ENCODE results near the gene UST. TPM values are rescaled to one million over a fixed set of nuclear protein-coding genes. Genes with fewer than 3 reads are reported as not detected.
A peak's percentile ranks its signal among the peaks of the same experiment; 100 is the strongest.

The UST gene
- total RNA-seq, 1 experiment from 2014 or later: 7.6 TPM

DNA sequence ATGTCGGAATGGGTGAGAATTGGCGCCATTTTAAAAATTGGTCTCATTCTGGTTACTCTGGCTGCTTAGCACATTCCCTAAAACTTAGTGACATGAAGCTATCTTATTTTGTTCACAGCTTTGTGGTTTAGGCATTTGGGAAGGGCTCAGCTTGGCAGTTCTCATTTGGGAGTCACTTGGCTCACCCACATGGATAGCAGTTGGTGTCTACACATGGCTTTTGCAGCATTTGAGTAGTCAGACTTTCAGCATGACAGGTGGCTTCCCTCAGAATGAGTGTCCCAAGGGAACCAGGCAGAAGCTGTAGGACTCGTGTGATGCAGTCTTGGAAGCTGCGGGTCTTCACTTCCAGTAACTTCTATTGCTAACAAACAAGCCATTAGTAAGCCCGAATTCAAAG lies 64.6 kb downstream of the UST start:
- Histone ChIP-seq H3K27me3 (replicated peaks) (no peaks in the 10 kb centered on the region), H3K36me3 (no peaks in the 10 kb centered on the region), H3K4me1 (replicated peaks) (no peaks in the 10 kb centered on the region), H3K9me3 (replicated peaks) (no peaks in the 10 kb centered on the region), H3K27ac (no peak overlapping the region), H3K4me3 (no peak overlapping the region)
- DNase-seq (ENCODE audit: low read depth in 1 of 2, low spot score in 2 of 2): no peak

GRCh38 chr6:148814082-148814790 lies 67.4 kb downstream of the UST start:
- Histone ChIP-seq H3K4me1 (replicated peaks) (no peaks in the 10 kb centered on the region), H3K36me3 (no peaks in the 10 kb centered on the region), H3K27ac (no peak overlapping the region), H3K4me3 (no peak overlapping the region), H3K9me3 (replicated peaks) (no peaks in the 10 kb centered on the region), H3K27me3 (replicated peaks) (no peaks in the 10 kb centered on the region)
- DNase-seq (ENCODE audit: low read depth in 1 of 2, low spot score in 2 of 2): peak in 1 of 2 experiments; percentile 25

DNA sequence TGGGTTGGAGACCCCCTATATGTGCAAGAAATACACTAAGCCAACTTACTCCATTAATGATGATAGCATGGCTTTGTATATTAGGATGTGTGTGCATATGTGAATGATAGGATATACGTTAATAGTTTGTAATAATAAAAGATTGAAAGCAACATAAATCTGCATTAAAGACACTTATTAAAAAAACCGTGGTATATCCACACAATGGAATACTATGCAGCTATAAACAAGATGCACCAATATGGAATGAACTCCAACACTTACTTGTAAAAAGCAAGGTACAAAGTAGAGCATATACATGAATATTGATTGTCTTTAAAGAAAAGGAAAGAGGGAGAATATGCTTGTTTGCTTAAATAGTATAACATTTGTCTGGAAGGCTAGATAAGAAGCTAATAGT lies 68.0 kb downstream of the UST start:
- DNase-seq (ENCODE audit: low read depth in 1 of 2, low spot score in 2 of 2): no peak
- H3K9me3 ChIP-seq (replicated peaks): no peaks in the 10 kb centered on the region
- no peaks in the 10 kb centered on the region for H3K4me1 ChIP-seq (replicated peaks)
- no peaks in the 10 kb centered on the region for H3K27me3 ChIP-seq (replicated peaks)
- no peak overlapping the region for H3K27ac ChIP-seq
- no peaks in the 10 kb centered on the region for H3K36me3 ChIP-seq
- H3K4me3 ChIP-seq: no peak overlapping the region

- no peaks in the 10 kb centered on the region for H3K27me3 ChIP-seq (replicated peaks)
Measured at GRCh38 chr6:148816117-148816516, 69.3 kb downstream of the UST start.

DNA sequence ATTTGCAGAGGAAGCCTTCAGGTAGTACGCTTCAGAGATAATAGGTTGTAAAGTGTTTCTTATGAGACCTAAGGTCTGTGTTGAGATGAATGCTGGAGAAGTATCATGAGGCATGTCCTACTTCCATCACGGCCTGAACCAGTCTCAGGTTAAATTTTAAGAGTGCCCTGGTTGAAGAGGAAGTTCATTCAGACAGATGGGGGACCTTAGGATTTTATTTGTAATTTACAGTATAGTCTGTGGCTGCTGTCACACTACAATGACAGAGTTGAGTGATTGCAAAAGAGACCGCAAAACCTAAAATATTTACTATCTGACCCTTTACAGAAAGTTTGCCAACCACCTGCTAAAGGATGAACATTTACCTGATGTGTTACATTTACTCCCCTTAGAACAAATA lies 70.9 kb downstream of the UST start:
- no peak overlapping the region for H3K27ac ChIP-seq

More at GRCh38 chr6:148816117-148816516, 69.3 kb downstream of the UST start:
- Histone ChIP-seq H3K27ac (no peak overlapping the region), H3K4me3 (no peak overlapping the region), H3K9me3 (replicated peaks) (no peaks in the 10 kb centered on the region), H3K36me3 (no peaks in the 10 kb centered on the region), H3K4me1 (replicated peaks) (no peaks in the 10 kb centered on the region)
- DNase-seq (ENCODE audit: low read depth in 1 of 2, low spot score in 2 of 2): no peak

GRCh38 chr6:148818939-148819575 lies 72.2 kb downstream of the UST start:
- H3K36me3 ChIP-seq: no peaks in the 10 kb centered on the region
- H3K9me3 ChIP-seq (replicated peaks): no peaks in the 10 kb centered on the region
- no peak overlapping the region for H3K4me3 ChIP-seq
- no peaks in the 10 kb centered on the region for H3K27me3 ChIP-seq (replicated peaks)
- no peak for DNase-seq (ENCODE audit: low read depth in 1 of 2, low spot score in 2 of 2)
- H3K4me1 ChIP-seq (replicated peaks): no peaks in the 10 kb centered on the region
- H3K27ac ChIP-seq: no peak overlapping the region

More for the DNA sequence above, 70.9 kb downstream of the UST start:
- H3K9me3 ChIP-seq (replicated peaks): no peaks in the 10 kb centered on the region
- H3K4me1 ChIP-seq (replicated peaks): no peaks in the 10 kb centered on the region
- H3K36me3 ChIP-seq: no peaks in the 10 kb centered on the region
- H3K27me3 ChIP-seq (replicated peaks): no peaks in the 10 kb centered on the region
- no peak for DNase-seq (ENCODE audit: low read depth in 1 of 2, low spot score in 2 of 2)
- no peak overlapping the region for H3K4me3 ChIP-seq

GRCh38 chr6:148819852-148820251 lies 73.0 kb downstream of the UST start:
- Histone ChIP-seq H3K4me3 (no peak overlapping the region), H3K9me3 (replicated peaks) (no peaks in the 10 kb centered on the region), H3K36me3 (no peaks in the 10 kb centered on the region), H3K4me1 (replicated peaks) (no peaks in the 10 kb centered on the region), H3K27me3 (replicated peaks) (no peaks in the 10 kb centered on the region), H3K27ac (no peak overlapping the region)
- DNase-seq (ENCODE audit: low read depth in 1 of 2, low spot score in 2 of 2): no peak

DNA sequence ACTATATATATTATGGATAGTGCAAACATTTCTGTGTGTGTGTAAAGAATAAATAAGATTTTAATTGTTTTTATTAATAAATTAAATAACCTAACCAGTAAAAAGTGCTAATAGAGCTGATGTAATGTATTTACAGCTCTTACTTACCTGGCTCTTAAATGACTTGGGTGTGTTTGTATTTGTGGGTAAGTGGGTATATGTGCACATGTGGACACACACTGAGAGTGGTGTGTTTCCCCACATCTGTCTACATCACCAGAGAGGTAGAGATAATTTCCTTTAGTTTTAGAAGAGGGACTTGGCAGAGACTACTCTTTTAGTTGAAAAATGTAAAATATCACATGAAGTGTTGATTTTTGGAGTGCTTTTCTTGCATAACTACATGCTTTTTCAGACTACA lies 76.0 kb downstream of the UST start:
- H3K27ac ChIP-seq: no peak overlapping the region
- H3K36me3 ChIP-seq: no peaks in the 10 kb centered on the region
- no peak for DNase-seq (ENCODE audit: low read depth in 1 of 2, low spot score in 2 of 2)
- no peak overlapping the region for H3K4me3 ChIP-seq
- H3K27me3 ChIP-seq (replicated peaks): no peaks in the 10 kb centered on the region
- H3K4me1 ChIP-seq (replicated peaks): no peaks in the 10 kb centered on the region
- no peaks in the 10 kb centered on the region for H3K9me3 ChIP-seq (replicated peaks)

DNA sequence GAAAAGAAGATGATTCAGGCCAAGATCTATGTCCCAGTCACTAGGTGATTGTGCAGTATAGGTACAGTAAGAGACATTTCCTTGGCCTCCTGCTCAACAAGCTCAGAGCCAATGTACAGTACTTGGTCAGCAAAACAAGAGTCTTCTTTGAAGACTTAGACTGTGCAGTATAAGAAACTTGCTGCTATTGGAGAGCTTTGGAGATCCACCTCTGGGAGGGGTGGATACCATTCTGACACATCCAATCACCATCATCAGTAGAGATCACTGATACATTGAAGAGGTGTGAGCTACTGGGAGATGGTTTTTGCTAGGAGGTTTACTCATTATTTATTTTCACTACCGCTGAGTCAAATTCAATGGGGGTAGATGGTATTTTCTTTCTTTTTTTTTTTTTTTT lies 77.5 kb downstream of the UST start:
- no peaks in the 10 kb centered on the region for H3K9me3 ChIP-seq (replicated peaks)
- H3K27me3 ChIP-seq (replicated peaks): no peaks in the 10 kb centered on the region
- H3K4me3 ChIP-seq: no peak overlapping the region
- no peaks in the 10 kb centered on the region for H3K4me1 ChIP-seq (replicated peaks)
- no peaks in the 10 kb centered on the region for H3K36me3 ChIP-seq
- no peak for DNase-seq (ENCODE audit: low read depth in 1 of 2, low spot score in 2 of 2)
- no peak overlapping the region for H3K27ac ChIP-seq

- Histone ChIP-seq H3K4me1 (replicated peaks) (no peaks in the 10 kb centered on the region), H3K4me3 (no peak overlapping the region), H3K27ac (no peak overlapping the region), H3K27me3 (replicated peaks) (no peaks in the 10 kb centered on the region), H3K9me3 (replicated peaks) (no peaks in the 10 kb centered on the region), H3K36me3 (no peaks in the 10 kb centered on the region)
- DNase-seq (ENCODE audit: low read depth in 1 of 2, low spot score in 2 of 2): no peak
Measured at GRCh38 chr6:148824960-148825359, 78.1 kb downstream of the UST start.

DNA sequence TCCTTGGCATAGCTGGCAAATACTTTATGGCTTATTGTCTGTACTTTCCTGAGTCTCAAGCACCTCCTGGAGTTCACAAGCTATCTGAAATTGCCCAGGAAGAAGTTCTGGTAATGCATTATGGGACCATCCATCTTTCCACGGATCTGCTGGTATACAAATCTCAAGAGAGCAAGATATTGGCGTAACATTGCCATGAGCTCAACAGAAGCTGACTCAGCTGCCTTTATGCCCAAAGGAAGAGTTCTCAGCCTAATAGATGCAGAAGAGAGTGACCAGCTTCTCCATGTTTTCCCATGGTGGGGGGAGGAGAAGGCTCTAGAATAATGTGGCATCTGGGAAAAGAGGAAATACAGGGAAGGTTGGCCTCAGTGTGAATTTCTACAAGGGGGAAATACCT lies 78.7 kb downstream of the UST start:
- Histone ChIP-seq H3K9me3 (replicated peaks) (no peaks in the 10 kb centered on the region), H3K36me3 (no peaks in the 10 kb centered on the region), H3K27me3 (replicated peaks) (no peaks in the 10 kb centered on the region), H3K27ac (no peak overlapping the region), H3K4me3 (no peak overlapping the region), H3K4me1 (replicated peaks) (no peaks in the 10 kb centered on the region)
- no peak for DNase-seq (ENCODE audit: low read depth in 1 of 2, low spot score in 2 of 2)

DNA sequence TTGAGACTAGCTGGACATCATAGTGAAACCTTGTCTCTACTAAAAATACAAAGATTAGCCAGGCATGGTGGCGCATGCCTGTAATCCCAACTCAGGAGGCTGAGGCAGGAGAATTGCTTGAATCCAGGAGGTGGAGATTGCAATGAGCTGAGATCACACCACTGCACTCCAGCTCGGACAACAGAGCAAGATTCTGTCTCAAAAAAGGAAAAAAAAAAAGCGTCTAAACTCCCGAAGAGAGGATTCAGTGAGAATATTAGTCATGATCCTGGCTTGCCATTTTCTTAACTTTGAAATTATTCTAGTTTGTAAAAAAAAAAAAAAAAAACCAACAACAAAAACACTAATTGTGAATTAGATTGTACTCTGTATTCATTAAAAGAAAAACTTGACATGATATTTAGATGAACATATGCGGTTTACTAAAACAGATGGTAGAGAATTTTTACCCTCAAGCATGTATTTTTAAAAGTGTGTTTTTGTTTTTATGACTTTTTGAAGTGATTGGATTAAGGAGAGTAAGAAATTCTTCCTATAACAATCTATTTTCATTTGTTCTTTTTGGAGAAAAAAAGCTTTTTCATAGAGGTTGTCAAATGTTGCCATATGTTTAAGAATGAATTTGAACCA lies 80.7 kb downstream of the UST start:
- Histone ChIP-seq H3K27ac (no peak overlapping the region), H3K9me3 (replicated peaks) (no peaks in the 10 kb centered on the region), H3K4me3 (no peak overlapping the region), H3K27me3 (replicated peaks) (no peaks in the 10 kb centered on the region), H3K4me1 (replicated peaks) (no peaks in the 10 kb centered on the region), H3K36me3 (no peaks in the 10 kb centered on the region)
- DNase-seq (ENCODE audit: low read depth in 1 of 2, low spot score in 2 of 2): no peak

DNA sequence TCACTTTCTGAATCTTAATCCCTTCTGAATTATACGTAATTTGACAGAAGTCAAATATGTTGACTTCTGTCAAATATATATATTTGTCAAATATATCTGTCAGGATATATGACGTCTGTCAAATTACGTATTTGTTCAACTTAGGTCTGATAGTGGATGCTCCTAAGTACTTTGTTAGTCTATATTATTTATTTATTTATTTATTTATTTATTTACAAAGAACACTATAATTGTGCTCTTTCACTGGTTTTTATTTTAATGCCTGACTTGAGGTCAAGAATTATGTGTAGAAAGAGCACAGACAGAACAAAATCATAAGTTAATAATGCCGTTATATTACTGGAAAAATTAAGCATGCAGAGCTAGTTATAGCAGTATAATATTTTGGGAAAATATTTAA lies 81.2 kb downstream of the UST start:
- Histone ChIP-seq H3K36me3 (no peaks in the 10 kb centered on the region), H3K4me1 (replicated peaks) (no peaks in the 10 kb centered on the region), H3K9me3 (replicated peaks) (no peaks in the 10 kb centered on the region), H3K27ac (no peak overlapping the region), H3K4me3 (no peak overlapping the region), H3K27me3 (replicated peaks) (no peaks in the 10 kb centered on the region)
- DNase-seq (ENCODE audit: low read depth in 1 of 2, low spot score in 2 of 2): no peak

- DNase-seq (ENCODE audit: low read depth in 1 of 2, low spot score in 2 of 2): no peak
- Histone ChIP-seq H3K27me3 (replicated peaks) (no peaks in the 10 kb centered on the region), H3K4me3 (no peak overlapping the region), H3K27ac (no peak overlapping the region), H3K4me1 (replicated peaks) (no peaks in the 10 kb centered on the region), H3K36me3 (no peaks in the 10 kb centered on the region), H3K9me3 (replicated peaks) (no peaks in the 10 kb centered on the region)
Measured at GRCh38 chr6:148829415-148830101, 82.7 kb downstream of the UST start.

Measured in SJSA1 (cell line).